GM10248 (cell line): ENCODE data around the gene GSS.

ENCODE experiments used
- CTCF ChIA-PET: fragments of 300-600 bp; sonication (Branson Sonifier 250); formaldehyde crosslinking; extraction: SDS; loops from one replicate; lab custom pipeline; 2021; ENCODE audit warnings: antibody characterized with exemption; lab: Yijun Ruan, JAX
- POLR2A ChIA-PET: fragments of 350-650 bp; sonication (Branson Sonifier 250); formaldehyde crosslinking; extraction: SDS; loops from one replicate; lab custom pipeline; 2020; ENCODE audit warnings: antibody characterized with exemption; lab: Yijun Ruan, JAX
- DNase-seq: peaks from one replicate; pipeline ENCODE4 v3.0.0; 2012; ENCODE audit errors: extremely low spot score
- TF ChIP-seq, protein P1 (sequence below): IDR thresholded peaks from 2 replicates; pipeline ENCODE4 v1.5.1; 2012; ENCODE audit warnings: mild to moderate bottlenecking, low read depth; ENCODE audit errors: extremely low read depth, missing control alignments, control extremely low read depth

The GSS gene

GRCh38 chr20:34983995-34984735, 28.6 kb upstream of the GSS start:
- ChIA-PET CTCF (no interaction called here), POLR2A (no interaction called here)
- TF ChIP-seq, protein P1, sequence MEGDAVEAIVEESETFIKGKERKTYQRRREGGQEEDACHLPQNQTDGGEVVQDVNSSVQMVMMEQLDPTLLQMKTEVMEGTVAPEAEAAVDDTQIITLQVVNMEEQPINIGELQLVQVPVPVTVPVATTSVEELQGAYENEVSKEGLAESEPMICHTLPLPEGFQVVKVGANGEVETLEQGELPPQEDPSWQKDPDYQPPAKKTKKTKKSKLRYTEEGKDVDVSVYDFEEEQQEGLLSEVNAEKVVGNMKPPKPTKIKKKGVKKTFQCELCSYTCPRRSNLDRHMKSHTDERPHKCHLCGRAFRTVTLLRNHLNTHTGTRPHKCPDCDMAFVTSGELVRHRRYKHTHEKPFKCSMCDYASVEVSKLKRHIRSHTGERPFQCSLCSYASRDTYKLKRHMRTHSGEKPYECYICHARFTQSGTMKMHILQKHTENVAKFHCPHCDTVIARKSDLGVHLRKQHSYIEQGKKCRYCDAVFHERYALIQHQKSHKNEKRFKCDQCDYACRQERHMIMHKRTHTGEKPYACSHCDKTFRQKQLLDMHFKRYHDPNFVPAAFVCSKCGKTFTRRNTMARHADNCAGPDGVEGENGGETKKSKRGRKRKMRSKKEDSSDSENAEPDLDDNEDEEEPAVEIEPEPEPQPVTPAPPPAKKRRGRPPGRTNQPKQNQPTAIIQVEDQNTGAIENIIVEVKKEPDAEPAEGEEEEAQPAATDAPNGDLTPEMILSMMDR, result no peak
- DNase-seq, result no peak

- DNase-seq, result no peak
These were observed 27.6 kb upstream of the GSS start for GRCh38 chr20:34983089-34983820.

DNA sequence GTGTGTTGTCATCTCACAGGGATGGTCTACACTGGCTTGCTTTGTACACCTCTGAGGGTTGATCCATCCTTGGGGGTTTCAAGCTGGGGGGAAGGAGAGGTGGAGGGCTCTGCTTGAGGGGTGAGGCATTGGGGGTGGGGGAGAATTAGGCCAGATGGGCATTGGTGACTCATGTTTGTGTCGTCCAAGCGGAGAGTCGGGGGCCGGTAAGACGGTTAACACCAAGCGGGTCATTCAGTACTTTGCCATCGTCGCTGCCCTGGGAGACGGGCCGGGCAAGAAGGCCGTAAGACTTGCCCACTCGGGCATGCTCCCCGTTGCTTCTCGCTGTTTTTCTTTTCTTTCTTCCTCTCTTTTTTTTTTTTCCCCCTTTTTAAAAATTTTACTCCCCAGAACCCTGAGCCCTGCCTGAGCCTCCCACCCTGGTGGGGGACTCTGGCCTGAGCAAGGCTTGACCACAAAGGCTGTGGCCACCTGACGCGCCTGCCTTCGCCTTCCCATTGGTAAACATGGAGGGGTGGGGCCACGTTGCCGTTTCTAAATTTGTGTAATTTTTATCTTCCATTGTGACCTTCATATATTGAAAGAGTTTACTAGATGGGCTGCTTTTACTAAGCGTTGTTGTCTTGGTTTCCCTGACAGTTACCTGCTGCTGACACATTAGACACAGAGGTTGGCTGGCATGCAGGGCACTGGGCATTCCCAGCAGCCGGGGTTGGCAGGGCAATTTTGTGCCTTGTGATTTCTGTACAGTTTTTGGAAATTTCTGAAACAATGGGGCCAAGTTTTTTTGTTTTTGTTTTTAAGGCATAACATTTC, 26.9 kb upstream of the GSS start:
- ChIA-PET CTCF (no interaction called here), POLR2A (no interaction called here)
- TF ChIP-seq, protein P1, result no peak
- DNase-seq, result no peak

More at GRCh38 chr20:34983089-34983820, 27.6 kb upstream of the GSS start:
- TF ChIP-seq, protein P1, result no peak
- CTCF ChIA-PET, result no interaction called here
- POLR2A ChIA-PET, result no interaction called here

- POLR2A ChIA-PET, result no interaction called here
These were observed 25.1 kb upstream of the GSS start for GRCh38 chr20:34980543-34981233.

DNA sequence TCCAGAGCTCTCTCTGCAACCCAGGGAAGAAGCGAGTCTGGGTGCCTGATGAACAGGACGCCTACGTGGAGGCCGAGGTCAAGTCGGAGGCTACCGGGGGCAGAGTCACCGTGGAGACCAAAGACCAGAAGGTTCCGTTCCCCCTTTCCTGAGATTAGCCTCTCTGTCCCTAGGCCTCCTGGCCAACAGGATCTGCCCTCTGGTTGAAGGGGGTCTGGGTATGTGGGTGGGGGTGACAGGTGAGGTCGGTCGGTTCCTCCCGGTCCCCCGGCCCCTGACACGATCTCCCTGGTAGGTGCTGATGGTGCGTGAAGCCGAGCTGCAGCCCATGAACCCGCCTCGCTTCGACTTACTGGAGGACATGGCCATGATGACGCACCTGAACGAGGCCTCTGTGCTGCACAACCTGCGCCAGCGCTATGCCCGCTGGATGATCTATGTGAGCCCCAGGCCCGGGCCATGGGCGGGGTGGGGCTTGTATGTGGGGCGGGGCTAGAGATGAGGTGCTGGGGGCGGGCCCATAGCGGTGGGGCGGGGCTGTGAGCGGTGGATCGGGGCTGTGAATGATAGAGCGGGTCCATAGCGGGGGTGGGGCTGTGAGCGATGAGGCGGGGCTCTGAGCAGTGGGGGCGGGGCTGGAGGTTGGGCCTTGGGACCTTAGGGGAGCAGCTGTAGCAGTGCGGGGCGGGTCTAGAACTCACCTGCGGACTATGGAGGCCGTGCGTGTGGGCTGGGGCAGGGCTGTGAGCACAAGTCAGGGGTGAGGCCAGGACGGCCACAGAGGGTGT, 24.0 kb upstream of the GSS start:
- CTCF ChIA-PET, result interaction anchor here (1.0 kb wide), 1 partner anchor 14 kb away, joined by 3 read pairs; no protein-coding TSS in a partner anchor
- no peak for DNase-seq
- POLR2A ChIA-PET, result no interaction called here
- TF ChIP-seq, protein P1, result no peak

More at GRCh38 chr20:34980543-34981233, 25.1 kb upstream of the GSS start:
- TF ChIP-seq, protein P1, result no peak
- CTCF ChIA-PET, result interaction anchor here (1.0 kb wide), 1 partner anchor 13 kb away, joined by 3 read pairs; no protein-coding TSS in a partner anchor
- no peak for DNase-seq
